ENCODE results near the gene DHRS2. TPM values are rescaled to one million over a fixed set of nuclear protein-coding genes. Genes with fewer than 3 reads are reported as not detected.

DHRS2 gene
- total RNA-seq, 1 donor from 2014 or later = 1.6 TPM

GRCh38 chr14:23641915-23642588 lies 5.9 kb downstream of the DHRS2 start:
- no peak overlapping the region for H3K27ac Mint-ChIP-seq
- no peak overlapping the region for H3K4me3 Mint-ChIP-seq
- no peak for TF ChIP-seq CTCF (IDR thresholded peaks at IDR 0.05; ENCODE audit: unreplicated experiment)
- H3K27me3 Mint-ChIP-seq (ENCODE audit: low read depth) = no peaks in the 10 kb centered on the region
- H3K9me3 Mint-ChIP-seq = peaks cover 15% of the 10 kb centered on the region
- no peak for DNase-seq (ENCODE audit: low spot score in 2 of 2, unreplicated experiment in 2 of 2)
- H3K36me3 Mint-ChIP-seq = no peaks in the 10 kb centered on the region
- no peaks in the 10 kb centered on the region for H3K4me1 Mint-ChIP-seq

- Mint-ChIP-seq H3K36me3 (no peaks in the 10 kb centered on the region), H3K9me3 (peaks cover 14% of the 10 kb centered on the region), H3K27me3 (ENCODE audit: low read depth) (no peaks in the 10 kb centered on the region), H3K4me3 (no peak overlapping the region), H3K27ac (no peak overlapping the region), H3K4me1 (no peaks in the 10 kb centered on the region)
- DNase-seq (ENCODE audit: low spot score in 2 of 2, unreplicated experiment in 2 of 2) = no peak
- TF ChIP-seq CTCF (IDR thresholded peaks at IDR 0.05; ENCODE audit: unreplicated experiment) = no peak
Observed at GRCh38 chr14:23643533-23644194, 7.5 kb downstream of the DHRS2 start.

- H3K36me3 Mint-ChIP-seq = no peaks in the 10 kb centered on the region
Observed at GRCh38 chr14:23644195-23644918, 8.2 kb downstream of the DHRS2 start.

GRCh38 chr14:23644919-23645336 lies 8.8 kb downstream of the DHRS2 start:
- Mint-ChIP-seq H3K4me1 (no peaks in the 10 kb centered on the region), H3K27ac (no peak overlapping the region)
- TF ChIP-seq CTCF (IDR thresholded peaks at IDR 0.05; ENCODE audit: unreplicated experiment) = no peak

More at GRCh38 chr14:23644195-23644918, 8.2 kb downstream of the DHRS2 start:
- Mint-ChIP-seq H3K27ac (no peak overlapping the region), H3K4me1 (no peaks in the 10 kb centered on the region), H3K27me3 (ENCODE audit: low read depth) (no peaks in the 10 kb centered on the region), H3K9me3 (peaks cover 19% of the 10 kb centered on the region), H3K4me3 (no peak overlapping the region)
- no peak for TF ChIP-seq CTCF (IDR thresholded peaks at IDR 0.05; ENCODE audit: unreplicated experiment)
- DNase-seq (ENCODE audit: low spot score in 2 of 2, unreplicated experiment in 2 of 2) = no peak

GRCh38 chr14:23645504-23645811 lies 9.3 kb downstream of the DHRS2 start:
- H3K27me3 Mint-ChIP-seq (ENCODE audit: low read depth) = no peaks in the 10 kb centered on the region
- H3K27ac Mint-ChIP-seq = no peak overlapping the region
- H3K4me1 Mint-ChIP-seq = no peaks in the 10 kb centered on the region
- DNase-seq (ENCODE audit: low spot score in 2 of 2, unreplicated experiment in 2 of 2) = no peak
- H3K4me3 Mint-ChIP-seq = no peak overlapping the region
- H3K36me3 Mint-ChIP-seq = no peaks in the 10 kb centered on the region
- TF ChIP-seq CTCF (IDR thresholded peaks at IDR 0.05; ENCODE audit: unreplicated experiment) = no peak
- H3K9me3 Mint-ChIP-seq = peaks cover 22% of the 10 kb centered on the region

More at GRCh38 chr14:23644919-23645336, 8.8 kb downstream of the DHRS2 start:
- no peak overlapping the region for H3K4me3 Mint-ChIP-seq
- no peaks in the 10 kb centered on the region for H3K36me3 Mint-ChIP-seq
- no peaks in the 10 kb centered on the region for H3K27me3 Mint-ChIP-seq (ENCODE audit: low read depth)
- peaks cover 19% of the 10 kb centered on the region for H3K9me3 Mint-ChIP-seq
- no peak for DNase-seq (ENCODE audit: low spot score in 2 of 2, unreplicated experiment in 2 of 2)

All from mesothelial cell of epicardium (in vitro differentiated cells).